Chondrocyte (in vitro differentiated cells): ENCODE data around the gene IMMP2L. TPM values are rescaled to one million over a fixed set of nuclear protein-coding genes. Genes with fewer than 3 reads are reported as not detected.
A peak's percentile ranks its signal among the peaks of the same experiment; 100 is the strongest.

ENCODE experiments used
- DNase-seq: peaks from one replicate; pipeline ENCODE4 v3.0.0; 2021; ENCODE audit warnings: mixed read lengths, low spot score
- H3K27ac Mint-ChIP-seq: one replicate; pipeline ENCODE4 v1.8.0; 2021; ENCODE audit warnings: mild to moderate bottlenecking, moderate library complexity, mixed read lengths; ENCODE audit not compliant: unreplicated experiment
- H3K27me3 Mint-ChIP-seq: 2 replicates; pipeline ENCODE4 v1.8.0; 2021; ENCODE audit warnings: low read depth, mixed read lengths
- H3K36me3 Mint-ChIP-seq: 2 replicates; pipeline ENCODE4 v1.8.0; 2021; ENCODE audit warnings: low read depth, mixed read lengths
- H3K4me1 Mint-ChIP-seq: 2 replicates; pipeline ENCODE4 v1.8.0; 2021; ENCODE audit warnings: low read depth, mild to moderate bottlenecking, mixed read lengths
- H3K4me3 Mint-ChIP-seq: one replicate; pipeline ENCODE4 v1.8.0; 2021; ENCODE audit warnings: mild to moderate bottlenecking, moderate library complexity, mixed read lengths; ENCODE audit not compliant: unreplicated experiment
- H3K9me3 Mint-ChIP-seq: 2 replicates; pipeline ENCODE4 v1.8.0; 2021; ENCODE audit warnings: low read depth, mixed read lengths
- total RNA-seq: library from RNA; stranded (reverse); gene quantifications from 3 replicates; pipeline ENCODE4 v1.2.1, GENCODE V29; 2021
- TF ChIP-seq, protein P1 (sequence below): fragments of 200-600 bp; sonication (generic); IDR thresholded peaks from 2 replicates; pipeline ENCODE4 v1.5.0; 2021; ENCODE audit warnings: antibody characterized with exemption, mild to moderate bottlenecking, moderate library complexity

IMMP2L gene
- total RNA-seq, 1 donor from 2014 or later, result 6.1 TPM

DNA sequence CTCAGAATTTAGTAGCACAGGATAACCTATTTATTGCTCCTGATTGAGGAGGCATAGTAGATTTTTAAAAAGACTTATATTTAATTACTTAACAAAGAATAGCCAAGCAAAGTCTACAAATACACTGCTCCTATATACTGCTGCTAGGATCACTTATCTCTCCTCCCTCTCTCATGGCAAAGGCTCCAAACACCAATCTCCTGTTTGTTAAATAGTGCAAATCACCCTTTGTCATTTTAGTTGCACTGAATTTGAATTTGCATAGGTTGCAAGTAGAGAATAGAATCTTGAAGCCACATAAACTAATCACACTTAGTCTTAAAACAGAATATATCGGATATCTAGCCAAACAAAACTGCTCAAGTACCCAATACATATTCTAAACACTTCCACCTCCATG is 690.4 kb downstream of the IMMP2L start:
- Mint-ChIP-seq H3K27me3 (no peaks in the 10 kb centered on the region), H3K4me3 (no peak overlapping the region), H3K4me1 (peaks cover 20% of the 10 kb centered on the region), H3K27ac (no peak overlapping the region), H3K36me3 (no peaks in the 10 kb centered on the region), H3K9me3 (peaks cover 3% of the 10 kb centered on the region)
- DNase-seq, result no peak
- TF ChIP-seq, protein P1, sequence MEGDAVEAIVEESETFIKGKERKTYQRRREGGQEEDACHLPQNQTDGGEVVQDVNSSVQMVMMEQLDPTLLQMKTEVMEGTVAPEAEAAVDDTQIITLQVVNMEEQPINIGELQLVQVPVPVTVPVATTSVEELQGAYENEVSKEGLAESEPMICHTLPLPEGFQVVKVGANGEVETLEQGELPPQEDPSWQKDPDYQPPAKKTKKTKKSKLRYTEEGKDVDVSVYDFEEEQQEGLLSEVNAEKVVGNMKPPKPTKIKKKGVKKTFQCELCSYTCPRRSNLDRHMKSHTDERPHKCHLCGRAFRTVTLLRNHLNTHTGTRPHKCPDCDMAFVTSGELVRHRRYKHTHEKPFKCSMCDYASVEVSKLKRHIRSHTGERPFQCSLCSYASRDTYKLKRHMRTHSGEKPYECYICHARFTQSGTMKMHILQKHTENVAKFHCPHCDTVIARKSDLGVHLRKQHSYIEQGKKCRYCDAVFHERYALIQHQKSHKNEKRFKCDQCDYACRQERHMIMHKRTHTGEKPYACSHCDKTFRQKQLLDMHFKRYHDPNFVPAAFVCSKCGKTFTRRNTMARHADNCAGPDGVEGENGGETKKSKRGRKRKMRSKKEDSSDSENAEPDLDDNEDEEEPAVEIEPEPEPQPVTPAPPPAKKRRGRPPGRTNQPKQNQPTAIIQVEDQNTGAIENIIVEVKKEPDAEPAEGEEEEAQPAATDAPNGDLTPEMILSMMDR, result no peak

DNA sequence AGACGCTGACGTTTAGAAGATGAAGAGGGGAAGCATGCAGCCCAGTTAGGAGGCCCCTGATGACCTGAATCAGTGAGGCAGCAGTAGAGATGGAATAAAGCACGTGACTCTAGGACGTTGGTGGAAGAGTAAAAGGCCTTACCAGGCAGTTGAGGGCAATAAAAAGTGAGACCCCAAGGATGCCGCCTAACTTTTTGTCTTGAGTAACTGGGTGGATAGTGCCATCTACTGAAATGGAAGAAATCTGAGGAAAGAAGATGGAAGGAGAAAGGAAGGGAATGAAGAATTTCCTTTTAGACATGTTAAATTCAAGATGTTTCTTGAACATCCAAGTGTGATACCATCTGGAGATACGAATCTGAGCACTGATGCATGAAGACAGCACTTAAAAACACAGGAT is 691.4 kb downstream of the IMMP2L start:
- no peaks in the 10 kb centered on the region for H3K36me3 Mint-ChIP-seq
- H3K9me3 Mint-ChIP-seq, result peaks cover 6% of the 10 kb centered on the region
- H3K27ac Mint-ChIP-seq, result no peak overlapping the region
- H3K4me3 Mint-ChIP-seq, result no peak overlapping the region
- no peak for DNase-seq
- no peaks in the 10 kb centered on the region for H3K27me3 Mint-ChIP-seq
- peaks cover 20% of the 10 kb centered on the region for H3K4me1 Mint-ChIP-seq
- TF ChIP-seq, protein P1, result peak; percentile 16

DNA sequence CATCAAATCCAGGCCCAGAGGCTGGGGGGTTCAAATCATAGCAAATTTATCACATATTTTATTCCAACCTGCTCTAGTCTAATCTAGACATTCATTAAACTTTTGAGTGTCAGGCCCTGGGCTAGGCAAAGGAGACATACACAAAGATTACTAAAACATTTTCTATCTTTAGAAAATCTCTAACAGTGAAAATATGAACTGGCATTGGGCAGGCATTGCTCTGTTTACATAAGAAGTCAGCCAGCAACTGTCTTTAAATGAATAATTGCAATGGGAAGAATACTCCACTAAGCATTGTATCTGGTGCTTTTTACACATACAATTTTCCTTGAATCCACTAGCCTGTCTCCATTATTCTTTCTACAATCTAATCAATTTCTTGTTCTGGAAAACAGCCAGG is 693.8 kb downstream of the IMMP2L start:
- Mint-ChIP-seq H3K36me3 (no peaks in the 10 kb centered on the region), H3K27me3 (no peaks in the 10 kb centered on the region), H3K9me3 (peaks cover 7% of the 10 kb centered on the region), H3K4me1 (peaks cover 20% of the 10 kb centered on the region), H3K27ac (peak overlapping the region; percentile 53), H3K4me3 (no peak overlapping the region)
- TF ChIP-seq, protein P1, result no peak
- DNase-seq, result no peak

DNA sequence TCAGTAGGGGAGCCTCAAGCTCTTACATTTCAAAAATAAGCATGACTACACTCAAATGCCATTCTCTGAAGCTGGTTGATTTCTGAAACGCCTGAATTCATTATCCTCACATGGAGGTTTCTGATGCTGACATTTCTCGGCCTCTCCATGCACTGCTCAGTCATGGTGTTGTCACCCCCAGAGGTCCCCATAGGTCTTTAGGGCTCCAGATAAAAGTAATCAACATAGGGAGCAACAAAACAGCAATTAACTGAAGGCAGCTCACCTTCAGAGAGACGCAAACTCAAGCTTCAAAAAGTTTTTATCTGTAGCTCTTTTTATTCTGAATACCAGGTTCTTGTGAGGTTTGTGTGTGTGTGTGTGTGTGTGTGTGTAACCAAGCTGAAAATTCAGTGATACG is 694.5 kb downstream of the IMMP2L start:
- TF ChIP-seq, protein P1, result no peak
- no peaks in the 10 kb centered on the region for H3K27me3 Mint-ChIP-seq
- H3K36me3 Mint-ChIP-seq, result no peaks in the 10 kb centered on the region
- H3K27ac Mint-ChIP-seq, result peak overlapping the region; percentile 56
- no peak overlapping the region for H3K4me3 Mint-ChIP-seq
- DNase-seq, result no peak
- peaks cover 8% of the 10 kb centered on the region for H3K9me3 Mint-ChIP-seq
- peaks cover 20% of the 10 kb centered on the region for H3K4me1 Mint-ChIP-seq

DNA sequence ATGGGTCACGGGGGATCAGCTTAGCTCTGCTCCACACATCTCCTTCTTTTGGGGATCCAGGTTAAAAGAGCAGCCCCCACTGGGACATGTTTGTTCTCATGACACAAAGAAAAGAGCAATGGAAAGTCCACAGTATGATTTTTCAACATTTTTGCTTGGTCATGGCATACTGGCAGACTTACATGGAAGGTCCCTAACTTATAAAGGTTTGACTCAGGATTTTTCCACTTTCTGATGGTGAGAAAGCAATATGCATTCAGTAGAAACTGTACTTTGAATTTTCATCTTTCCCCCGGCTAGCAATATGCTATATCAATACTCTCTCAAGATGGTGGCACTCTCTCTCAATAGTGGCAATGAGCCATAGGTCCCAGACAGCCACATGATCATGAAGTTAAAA is 699.0 kb downstream of the IMMP2L start:
- H3K4me3 Mint-ChIP-seq, result no peak overlapping the region
- H3K4me1 Mint-ChIP-seq, result peaks cover 9% of the 10 kb centered on the region
- no peaks in the 10 kb centered on the region for H3K36me3 Mint-ChIP-seq
- TF ChIP-seq, protein P1, result no peak
- H3K9me3 Mint-ChIP-seq, result peaks cover 8% of the 10 kb centered on the region
- DNase-seq, result no peak
- H3K27ac Mint-ChIP-seq, result no peak overlapping the region
- H3K27me3 Mint-ChIP-seq, result no peaks in the 10 kb centered on the region
